VCaP (cell line): ENCODE results near the gene SLC22A14.

Experiments used
- H3K27ac ChIP-seq: fragments of 450-650 bp; 2 replicates; pipeline ENCODE4 v1.5.1; 2017
- TF ChIP-seq, protein P1 (sequence below): fragments of 450-650 bp; conservative IDR thresholded peaks from 2 replicates; pipeline ENCODE4 v1.5.1; 2017; ENCODE audit warnings: mild to moderate bottlenecking, moderate library complexity

SLC22A14 gene

DNA sequence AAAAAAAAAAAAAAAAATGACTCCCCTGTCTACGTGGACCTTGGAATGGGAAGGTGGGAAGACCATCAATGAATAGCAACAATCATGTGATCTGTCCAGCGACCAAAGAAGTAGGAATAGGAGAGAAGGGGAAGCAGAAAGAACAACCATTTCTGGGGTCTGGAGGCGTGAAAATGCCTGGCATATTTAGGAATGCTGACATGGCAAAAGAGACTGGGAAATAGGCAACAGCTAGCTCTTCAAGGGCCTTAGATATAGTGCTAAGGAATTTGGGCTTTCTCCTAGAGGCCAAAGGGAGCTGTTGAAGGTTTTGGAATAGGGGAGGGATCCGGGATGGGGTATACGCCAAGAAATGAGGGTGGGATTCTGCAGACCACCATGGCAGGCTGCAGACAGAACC, 10.5 kb upstream of the SLC22A14 start:
- no peak overlapping the region for H3K27ac ChIP-seq
- TF ChIP-seq, protein P1, sequence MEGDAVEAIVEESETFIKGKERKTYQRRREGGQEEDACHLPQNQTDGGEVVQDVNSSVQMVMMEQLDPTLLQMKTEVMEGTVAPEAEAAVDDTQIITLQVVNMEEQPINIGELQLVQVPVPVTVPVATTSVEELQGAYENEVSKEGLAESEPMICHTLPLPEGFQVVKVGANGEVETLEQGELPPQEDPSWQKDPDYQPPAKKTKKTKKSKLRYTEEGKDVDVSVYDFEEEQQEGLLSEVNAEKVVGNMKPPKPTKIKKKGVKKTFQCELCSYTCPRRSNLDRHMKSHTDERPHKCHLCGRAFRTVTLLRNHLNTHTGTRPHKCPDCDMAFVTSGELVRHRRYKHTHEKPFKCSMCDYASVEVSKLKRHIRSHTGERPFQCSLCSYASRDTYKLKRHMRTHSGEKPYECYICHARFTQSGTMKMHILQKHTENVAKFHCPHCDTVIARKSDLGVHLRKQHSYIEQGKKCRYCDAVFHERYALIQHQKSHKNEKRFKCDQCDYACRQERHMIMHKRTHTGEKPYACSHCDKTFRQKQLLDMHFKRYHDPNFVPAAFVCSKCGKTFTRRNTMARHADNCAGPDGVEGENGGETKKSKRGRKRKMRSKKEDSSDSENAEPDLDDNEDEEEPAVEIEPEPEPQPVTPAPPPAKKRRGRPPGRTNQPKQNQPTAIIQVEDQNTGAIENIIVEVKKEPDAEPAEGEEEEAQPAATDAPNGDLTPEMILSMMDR, result no peak

DNA sequence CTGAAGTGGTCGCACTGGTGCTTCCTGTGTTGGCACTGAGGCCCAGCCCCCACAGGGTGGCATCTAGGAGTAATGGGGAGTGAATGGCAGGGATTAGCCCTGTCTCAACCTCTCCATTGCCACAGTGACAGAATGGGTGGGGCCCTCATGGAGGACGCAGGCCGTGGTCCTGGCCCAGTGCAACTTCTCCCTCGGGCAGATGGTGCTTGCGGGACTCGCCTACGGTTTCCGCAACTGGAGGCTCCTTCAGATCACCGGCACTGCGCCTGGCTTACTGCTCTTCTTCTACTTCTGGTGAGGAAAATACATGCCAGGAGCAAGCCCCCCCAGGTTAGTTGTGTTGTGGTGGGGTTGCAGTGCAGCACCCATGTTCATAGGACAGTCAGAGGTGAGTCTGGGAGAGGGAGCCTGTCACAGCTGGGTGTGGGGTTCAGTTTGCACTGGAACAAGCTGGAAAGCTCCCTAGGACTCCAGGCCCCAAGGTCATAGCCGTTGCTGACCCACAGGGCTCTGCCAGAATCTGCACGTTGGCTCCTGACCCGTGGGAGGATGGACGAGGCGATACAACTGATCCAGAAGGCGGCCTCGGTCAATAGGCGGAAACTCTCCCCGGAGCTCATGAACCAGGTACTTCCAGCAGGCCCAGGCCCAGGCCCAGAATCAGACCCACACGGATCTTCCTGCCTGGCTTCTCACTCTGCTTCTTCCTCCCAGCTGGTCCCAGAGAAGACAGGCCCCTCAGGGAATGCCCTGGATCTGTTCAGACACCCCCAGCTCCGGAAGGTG, 7.0 kb upstream of the SLC22A14 start:
- H3K27ac ChIP-seq, result no peak overlapping the region
- TF ChIP-seq, protein P1, result no peak

DNA sequence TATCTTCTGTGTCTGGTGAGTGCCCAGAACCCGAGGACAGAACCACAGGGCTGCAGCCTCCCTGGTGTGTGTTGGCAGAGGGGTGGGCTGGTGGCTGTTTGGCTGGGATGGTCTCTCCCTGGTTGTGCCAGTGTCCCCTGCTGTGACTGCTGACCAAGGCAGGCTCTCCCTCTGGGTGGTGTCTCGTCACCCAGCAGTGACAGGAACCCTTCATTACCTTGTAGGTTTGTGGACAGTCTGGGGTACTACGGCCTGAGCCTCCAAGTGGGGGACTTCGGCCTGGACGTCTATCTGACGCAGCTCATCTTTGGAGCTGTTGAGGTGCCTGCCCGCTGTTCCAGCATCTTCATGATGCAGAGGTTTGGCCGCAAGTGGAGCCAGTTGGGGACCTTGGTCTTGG, 6.4 kb upstream of the SLC22A14 start:
- H3K27ac ChIP-seq, result no peak overlapping the region
- TF ChIP-seq, protein P1, result no peak

DNA sequence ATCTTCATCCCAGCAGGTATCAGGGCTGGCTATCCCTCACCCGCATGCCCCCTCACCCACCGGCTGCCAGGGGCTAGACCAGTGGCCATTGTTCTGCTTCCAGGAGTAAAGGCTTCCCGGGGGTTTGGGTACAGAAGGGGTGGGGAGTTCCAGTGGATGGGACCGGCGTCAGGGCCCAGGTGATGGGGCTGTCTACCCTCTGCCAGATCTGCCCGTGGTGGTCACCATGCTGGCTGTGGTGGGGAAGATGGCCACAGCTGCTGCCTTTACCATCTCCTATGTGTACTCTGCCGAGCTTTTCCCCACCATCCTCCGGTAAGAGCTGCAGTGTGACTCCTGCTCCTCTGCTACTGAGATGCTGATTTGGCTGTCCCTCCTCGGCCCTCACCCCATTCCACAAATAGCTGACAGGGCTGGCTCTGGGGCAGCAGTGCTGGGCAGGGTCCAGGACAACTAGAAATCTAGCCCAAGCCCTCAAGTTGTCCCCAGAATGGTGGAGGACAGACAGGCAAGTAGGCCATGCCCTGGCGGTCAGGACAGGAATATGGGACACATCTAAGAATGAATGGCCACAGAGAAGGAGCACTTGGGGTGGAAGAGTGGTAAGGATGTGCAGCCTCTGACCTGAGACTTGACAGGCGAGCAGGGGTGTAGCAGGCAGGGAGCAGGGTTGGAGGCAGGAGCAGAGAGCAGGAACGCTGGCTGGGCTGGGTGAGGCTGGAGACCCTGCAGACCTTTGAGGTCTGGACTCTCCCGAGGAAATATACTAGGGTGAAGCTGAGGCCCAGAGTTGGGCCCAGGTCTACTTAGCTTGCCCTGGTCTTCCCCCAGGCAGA, 5.8 kb upstream of the SLC22A14 start:
- TF ChIP-seq, protein P1, result no peak

DNA sequence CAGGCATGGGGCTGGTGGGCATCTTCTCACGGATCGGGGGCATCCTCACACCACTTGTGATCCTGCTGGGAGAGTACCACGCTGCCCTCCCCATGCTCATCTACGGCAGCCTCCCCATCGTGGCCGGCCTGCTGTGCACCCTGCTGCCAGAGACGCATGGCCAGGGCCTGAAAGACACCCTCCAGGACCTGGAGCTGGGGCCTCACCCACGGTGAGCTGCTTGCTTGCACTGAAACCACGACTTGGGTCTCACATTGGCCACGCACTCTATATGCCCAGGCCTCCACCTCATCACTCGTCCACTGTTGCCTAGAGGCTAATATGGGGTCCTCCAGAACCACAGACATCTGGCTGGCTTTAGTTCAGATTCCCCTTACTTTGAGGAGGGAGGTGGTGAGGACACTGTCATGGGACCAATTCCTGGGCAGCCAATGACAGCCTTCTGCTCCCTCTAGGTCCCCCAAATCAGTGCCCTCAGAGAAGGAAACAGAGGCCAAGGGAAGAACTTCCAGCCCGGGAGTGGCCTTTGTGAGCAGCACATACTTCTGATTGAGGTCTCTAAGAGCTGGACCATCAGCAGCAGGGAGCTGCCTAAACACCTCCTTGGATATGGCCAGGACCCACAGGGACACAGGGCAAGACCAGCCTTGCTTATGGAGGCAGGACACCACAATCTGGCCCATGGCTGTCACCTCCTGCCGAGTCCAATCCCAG, 5.0 kb upstream of the SLC22A14 start:
- TF ChIP-seq, protein P1, result no peak

More for the DNA sequence above, 5.8 kb upstream of the SLC22A14 start:
- H3K27ac ChIP-seq, result no peak overlapping the region

DNA sequence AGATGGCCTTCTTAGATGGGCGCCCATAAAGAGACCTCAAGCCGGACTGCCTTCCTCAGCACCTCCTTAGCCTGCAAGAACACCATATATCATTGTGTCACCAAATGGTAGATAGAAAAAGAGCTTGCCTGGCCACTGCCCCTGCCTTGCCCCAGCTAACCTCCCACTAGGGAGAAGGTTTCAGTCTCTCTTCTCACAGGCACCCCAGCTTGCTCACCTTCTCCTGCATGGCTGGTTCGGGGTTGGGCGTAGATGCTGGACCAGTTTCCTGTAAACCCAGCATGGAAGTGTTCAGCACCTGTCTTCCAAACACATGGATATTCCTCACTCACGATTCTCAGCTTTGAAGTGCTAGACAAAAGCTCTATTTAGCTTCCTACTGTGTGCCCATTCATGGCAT, 3.3 kb upstream of the SLC22A14 start:
- TF ChIP-seq, protein P1, result no peak
- no peak overlapping the region for H3K27ac ChIP-seq

More for the DNA sequence above, 5.0 kb upstream of the SLC22A14 start:
- H3K27ac ChIP-seq, result no peak overlapping the region
